Activated T-cell treated with anti-CD3 and anti-CD28 coated beads, Interleukin-2, amount 50 U/mL, for 72 hours (primary cell): ENCODE measurements around the gene TSTD1. TPM values are rescaled to one million over a fixed set of nuclear protein-coding genes. Genes with fewer than 3 reads are reported as not detected.
"Not testable (repeated sequence)": the region's sequence is repeated elsewhere in the genome, so short reads cannot be mapped to it uniquely, and the experiment has no call there.

Source experiments
- ATAC-seq, 2 donors: fragments of 150-1000 bp; cut with Tn5 transposase; replicated peaks in 1 of 2; 2 replicates each; pipeline ENCODE4 v1.10.0; 2021; ENCODE audit warnings: moderate library complexity in 2 of 2, mild to moderate bottlenecking in 1 of 2
- DNase-seq, 2 donors: peaks; one replicate each; pipeline ENCODE4 v3.0.0; 2021 to 2022; ENCODE audit warnings: mixed read lengths in 1 of 2
- H3K27ac Mint-ChIP-seq: one replicate; pipeline ENCODE4 v1.8.0; 2022; ENCODE audit warnings: mild to moderate bottlenecking, moderate library complexity, mixed read lengths
- H3K27me3 Mint-ChIP-seq: one replicate; pipeline ENCODE4 v1.8.0; 2022; ENCODE audit warnings: low read depth, mixed read lengths
- H3K36me3 Mint-ChIP-seq, 2 donors: one replicate each; pipeline ENCODE4 v1.8.0; 2022; ENCODE audit warnings: mixed read lengths in 2 of 2, mild to moderate bottlenecking in 1 of 2; ENCODE audit not compliant: insufficient read depth in 2 of 2
- H3K4me1 Mint-ChIP-seq: one replicate; pipeline ENCODE4 v1.8.0; 2022; ENCODE audit warnings: low read depth, mixed read lengths
- H3K4me3 Mint-ChIP-seq, 2 donors: one replicate each; pipeline ENCODE4 v1.8.0; 2022; ENCODE audit warnings: mild to moderate bottlenecking in 2 of 2, mixed read lengths in 2 of 2, moderate library complexity in 2 of 2
- H3K9me3 Mint-ChIP-seq, 2 donors: one replicate each; pipeline ENCODE4 v1.8.0; 2022; ENCODE audit warnings: mixed read lengths in 2 of 2
- total RNA-seq, 2 donors: library from RNA; stranded (reverse); gene quantifications; one replicate each; pipeline ENCODE4 v1.2.3, GENCODE V29; 2022

TSTD1 gene
- total RNA-seq, 2 donors from 2014 or later, result 46.3 to 78.0 TPM

GRCh38 chr1:161006563-161006962, 32.2 kb downstream of the TSTD1 start:
- no peaks in the 10 kb centered on the region for H3K36me3 Mint-ChIP-seq
- DNase-seq (no peak), ATAC-seq (no peak)
- H3K27ac Mint-ChIP-seq, result no peak overlapping the region
- H3K27me3 Mint-ChIP-seq, result no peaks in the 10 kb centered on the region
- no peaks in the 10 kb centered on the region for H3K9me3 Mint-ChIP-seq
- no peak overlapping the region for H3K4me3 Mint-ChIP-seq
- H3K4me1 Mint-ChIP-seq, result peaks cover 14% of the 10 kb centered on the region

GRCh38 chr1:161001525-161001924, 37.2 kb downstream of the TSTD1 start:
- Mint-ChIP-seq H3K9me3 (no peaks in the 10 kb centered on the region), H3K36me3 (peaks cover 0 to 2% of the 10 kb centered on the region in 2 donors), H3K4me3 (no peak overlapping the region), H3K4me1 (peaks cover 11% of the 10 kb centered on the region), H3K27ac (no peak overlapping the region), H3K27me3 (no peaks in the 10 kb centered on the region)
- no peak for DNase-seq
- ATAC-seq, result no peak

DNA sequence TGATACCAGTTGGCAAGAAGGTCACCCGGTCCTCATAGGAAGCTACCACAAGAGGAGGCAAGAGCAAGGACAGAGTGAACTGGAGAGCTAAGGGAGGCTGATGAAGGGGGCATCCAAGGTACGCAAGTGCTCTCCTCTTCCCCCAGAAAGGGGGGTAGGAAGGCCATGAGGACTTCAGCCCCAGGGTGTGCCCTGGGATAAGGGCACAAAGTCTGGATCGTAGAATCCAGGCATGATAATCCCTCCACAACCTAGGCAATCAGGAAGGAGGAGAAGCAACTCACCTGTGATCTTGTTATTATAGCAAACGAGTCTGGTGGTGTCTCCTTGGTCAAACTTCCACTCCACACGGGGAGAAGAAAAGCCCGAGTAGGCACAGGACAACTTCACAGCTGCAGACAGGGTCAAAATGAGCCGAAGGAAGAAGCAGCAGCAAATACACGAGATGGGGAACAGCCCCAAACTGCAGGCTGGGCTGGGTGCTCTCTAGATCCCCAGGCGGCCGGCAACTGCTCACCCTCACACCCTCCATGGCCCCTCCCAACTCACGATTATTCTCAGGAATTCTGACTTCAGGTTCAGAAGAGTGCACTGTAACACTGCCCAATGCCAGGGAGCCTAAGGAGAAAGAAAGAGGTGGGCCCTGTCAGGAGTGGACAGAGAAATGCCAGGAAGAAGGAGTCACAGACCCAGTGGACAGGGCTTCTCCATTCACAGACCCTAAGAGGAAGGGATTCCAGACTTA, 37.9 kb downstream of the TSTD1 start:
- Mint-ChIP-seq H3K27me3 (no peaks in the 10 kb centered on the region), H3K9me3 (no peaks in the 10 kb centered on the region), H3K4me3 (no peak overlapping the region), H3K27ac (no peak overlapping the region), H3K36me3 (peaks cover 0 to 2% of the 10 kb centered on the region in 2 donors), H3K4me1 (peaks cover 15% of the 10 kb centered on the region)
- DNase-seq (no peak), ATAC-seq (no peak)

- Mint-ChIP-seq H3K4me1 (peaks cover 30% of the 10 kb centered on the region), H3K27me3 (no peaks in the 10 kb centered on the region), H3K36me3 (peaks cover 0 to 2% of the 10 kb centered on the region in 2 donors), H3K27ac (no peak overlapping the region), H3K9me3 (no peaks in the 10 kb centered on the region), H3K4me3 (no peak overlapping the region)
- no peak for DNase-seq
- ATAC-seq, result no peak
These were observed 39.4 kb downstream of the TSTD1 start for GRCh38 chr1:160999376-160999775.

DNA sequence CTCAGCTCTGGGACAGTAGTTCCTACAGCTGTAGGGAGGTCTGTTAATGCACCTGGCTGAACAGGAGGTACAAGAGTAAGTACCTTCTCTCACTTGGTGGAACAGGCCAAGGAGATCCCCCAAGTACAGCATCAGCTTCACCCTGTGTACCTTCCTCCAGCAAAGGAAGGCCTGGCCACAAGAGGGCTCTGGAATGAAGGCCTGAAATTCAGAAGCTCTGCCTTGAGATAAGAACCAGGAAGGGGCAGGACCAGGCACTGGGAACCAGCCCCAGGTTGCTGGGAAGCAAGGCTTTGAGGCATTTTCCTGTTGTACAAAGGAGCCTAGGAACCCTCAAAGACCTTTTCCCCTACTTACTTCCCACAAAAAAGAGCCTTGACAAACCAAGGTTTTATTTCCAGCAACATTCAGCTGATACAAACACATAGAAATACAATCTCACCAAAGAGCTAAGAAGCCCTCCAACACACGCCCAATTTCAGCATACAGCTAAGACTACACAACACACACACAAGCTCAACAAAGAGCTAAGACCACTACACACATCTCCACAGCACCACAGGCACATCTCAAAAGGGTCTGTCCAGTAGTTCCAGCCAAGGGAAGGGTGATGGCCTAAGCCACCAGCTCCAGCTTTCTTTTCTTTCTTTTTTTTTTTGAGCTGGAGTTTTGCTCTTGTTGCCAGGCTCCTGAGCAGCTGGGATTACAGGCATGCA, 41.3 kb downstream of the TSTD1 start:
- Mint-ChIP-seq H3K27me3 (no peaks in the 10 kb centered on the region), H3K9me3 (no peaks in the 10 kb centered on the region), H3K4me3 (no peak overlapping the region), H3K27ac (no peak overlapping the region), H3K36me3 (peaks cover 0 to 2% of the 10 kb centered on the region in 2 donors), H3K4me1 (peaks cover 32% of the 10 kb centered on the region)
- ATAC-seq (peak; percentile 56 to 61), DNase-seq (peak; percentile 34 to 38)

- peaks cover 32% of the 10 kb centered on the region for H3K4me1 Mint-ChIP-seq
- H3K27ac Mint-ChIP-seq, result no peak overlapping the region
- H3K36me3 Mint-ChIP-seq, result peaks cover 0 to 2% of the 10 kb centered on the region in 2 donors
- H3K27me3 Mint-ChIP-seq, result no peaks in the 10 kb centered on the region
- no peaks in the 10 kb centered on the region for H3K9me3 Mint-ChIP-seq
- ATAC-seq (no peak), DNase-seq (no peak)
- no peak overlapping the region for H3K4me3 Mint-ChIP-seq
These were observed 42.6 kb downstream of the TSTD1 start for GRCh38 chr1:160996178-160996577.

- H3K27me3 Mint-ChIP-seq, result no peaks in the 10 kb centered on the region
- ATAC-seq, result no peak
- DNase-seq, result no peak
- peaks cover 41% of the 10 kb centered on the region for H3K4me1 Mint-ChIP-seq
- H3K4me3 Mint-ChIP-seq, result no peak overlapping the region
- peaks cover 0 to 2% of the 10 kb centered on the region in 2 donors for H3K36me3 Mint-ChIP-seq
- H3K27ac Mint-ChIP-seq, result no peak overlapping the region
- H3K9me3 Mint-ChIP-seq, result no peaks in the 10 kb centered on the region
These were observed 45.1 kb downstream of the TSTD1 start for GRCh38 chr1:160993544-160994193.

- H3K27ac Mint-ChIP-seq, H3K4me3 Mint-ChIP-seq, H3K9me3 Mint-ChIP-seq, H3K27me3 Mint-ChIP-seq, DNase-seq, H3K36me3 Mint-ChIP-seq, ATAC-seq: not testable (repeated sequence)
- peaks cover 31% of the 10 kb centered on the region for H3K4me1 Mint-ChIP-seq
These were observed 46.7 kb downstream of the TSTD1 start for GRCh38 chr1:160992036-160992435.

Other genes starting within 250 kb of the TSTD1 start
- 10 to 100 TPM in 1 of 2 donors, 1 to 10 TPM in 1; 7.6 to 19.0 TPM for gene LY9, start 242.8 kb downstream of the TSTD1 start, total RNA-seq
- 1 to 10 TPM in 1 of 2 donors, under 1 TPM in 1; 0.91 to 1.4 TPM for gene CD244, start 176.1 kb downstream of the TSTD1 start, total RNA-seq
- not detected for gene ITLN1, start 153.8 kb downstream of the TSTD1 start, total RNA-seq
- not detected for gene ITLN2, start 84.2 kb downstream of the TSTD1 start, total RNA-seq
- 10 to 100 TPM; 38.2 to 38.8 TPM for gene F11R, start 17.8 kb downstream of the TSTD1 start, total RNA-seq
- 10 to 100 TPM; 52.3 to 57.5 TPM for gene USF1, start 7.0 kb upstream of the TSTD1 start, total RNA-seq
- 100 to 1,000 TPM; 192 to 198 TPM for gene ARHGAP30, start 30.9 kb upstream of the TSTD1 start, total RNA-seq
- under 1 TPM in 1 of 2 donors, not detected in 1; 0.31 TPM for gene NECTIN4, start 50.6 kb upstream of the TSTD1 start, total RNA-seq
- gene KLHDC9, start 59.4 kb upstream of the TSTD1 start, total RNA-seq, result 1 to 10 TPM; 5.7 to 7.1 TPM
- gene PFDN2, start 79.1 kb upstream of the TSTD1 start, total RNA-seq, result 100 to 1,000 TPM; 117 to 122 TPM
- 10 to 100 TPM; 82.0 to 87.2 TPM for gene NIT1, start 79.1 kb upstream of the TSTD1 start, total RNA-seq
- 10 to 100 TPM; 49.8 to 51.3 TPM for gene DEDD, start 93.7 kb upstream of the TSTD1 start, total RNA-seq
- 10 to 100 TPM; 91.4 to 97.9 TPM for gene UFC1, start 115.0 kb upstream of the TSTD1 start, total RNA-seq
- gene USP21, start 120.5 kb upstream of the TSTD1 start, total RNA-seq, result 10 to 100 TPM; 36.0 to 46.4 TPM
- 10 to 100 TPM; 35.3 to 45.9 TPM for gene PPOX, start 127.5 kb upstream of the TSTD1 start, total RNA-seq
- 10 to 100 TPM; 55.9 to 56.5 TPM for gene B4GALT3, start 138.5 kb upstream of the TSTD1 start, total RNA-seq
- 1 to 10 TPM; 4.0 to 7.7 TPM for gene ADAMTS4, start 160.1 kb upstream of the TSTD1 start, total RNA-seq
- gene NDUFS2, start 163.4 kb upstream of the TSTD1 start, total RNA-seq, result 100 to 1,000 TPM; 108 to 114 TPM
- gene FCER1G, start 176.3 kb upstream of the TSTD1 start, total RNA-seq, result 1 to 10 TPM; 1.8 to 3.7 TPM
- gene APOA2, start 184.7 kb upstream of the TSTD1 start, total RNA-seq, result not detected
- gene TOMM40L, start 187.1 kb upstream of the TSTD1 start, total RNA-seq, result 10 to 100 TPM; 10.3 to 14.6 TPM
- gene NR1I3, start 199.2 kb upstream of the TSTD1 start, total RNA-seq, result not detected
- gene PCP4L1, start 219.8 kb upstream of the TSTD1 start, total RNA-seq, result 1 to 10 TPM in 1 of 2 donors, under 1 TPM in 1; 0.55 to 1.2 TPM